A549 (cell line): Measurements from ENCODE around the gene OBSCN. TPM values are rescaled to one million over a fixed set of nuclear protein-coding genes. Genes with fewer than 3 reads are reported as not detected.
A peak's percentile ranks its signal among the peaks of the same experiment; 100 is the strongest.
"Not testable (repeated sequence)": the region's sequence is repeated elsewhere in the genome, so short reads cannot be mapped to it uniquely, and the experiment has no call there.

Source experiments
- ATAC-seq, 2 experiments: fragments of 200-7000 bp in 1 of 2; fragments of >200 bp in 1 of 2; cut with Nextera tagmentation in 1 of 2; cut with Tn5 transposase in 1 of 2; 3 replicates each; pipeline versions ENCODE4 v1.8.0 to v1.9.1; 2018 to 2020; ENCODE audit warnings: mild to moderate bottlenecking in 1 of 2, moderate library complexity in 1 of 2
- CTCF ChIA-PET: fragments of 300-600 bp; sonication (Branson Sonifier 250); formaldehyde crosslinking; extraction: SDS; loops from one replicate; lab custom pipeline; 2021; ENCODE audit warnings: antibody characterized with exemption, inconsistent platforms; lab: Yijun Ruan, JAX
- POLR2A ChIA-PET: fragments of 350-600 bp; formaldehyde crosslinking; extraction: SDS; loops from one replicate; lab custom pipeline; 2021; ENCODE audit warnings: antibody characterized with exemption, inconsistent platforms; lab: Yijun Ruan, JAX
- DNase-seq, 2 experiments: peaks; one replicate each; pipeline versions ENCODE4 v3.0.0 to v3.0.0-alpha.2; 2011 to 2016; ENCODE audit warnings: low read depth in 1 of 2, low spot score in 1 of 2
- FAIRE-seq: peaks from 2 replicates; lab custom pipeline; 2011; peaks lifted over from hg19 to GRCh38; lab: Jason Lieb, UNC
- H3K27ac ChIP-seq, 2 experiments: fragments of >200 bp; sonication (Bioruptor Twin); formaldehyde crosslinking; 3 replicates each; pipeline ENCODE4 v1.5.1; 2016 to 2017
- H3K4me1 ChIP-seq: fragments of >200 bp; sonication (Bioruptor Twin); formaldehyde crosslinking; 3 replicates; pipeline ENCODE4 v1.6.1; 2016
- H3K4me2 ChIP-seq: fragments of >200 bp; sonication (Bioruptor Twin); formaldehyde crosslinking; 3 replicates; pipeline ENCODE4 v1.6.1; 2016
- H3K4me3 ChIP-seq: fragments of >200 bp; sonication (Bioruptor Twin); formaldehyde crosslinking; 3 replicates; pipeline ENCODE4 v1.5.1; 2016
- H3K9me3 ChIP-seq: fragments of >200 bp; sonication (Bioruptor Twin); formaldehyde crosslinking; 3 replicates; pipeline ENCODE4 v1.6.1; 2016
- CBX2 ChIP-seq: fragments of 200-600 bp; sonication (generic); IDR thresholded peaks from 2 replicates; pipeline ENCODE4 v1.6.1; 2016; ENCODE audit warnings: low read depth, mild to moderate bottlenecking, borderline replicate concordance
- GATA3 ChIP-seq: IDR thresholded peaks from 2 replicates; pipeline ENCODE4 v1.6.1; 2012; ENCODE audit warnings: borderline replicate concordance
- HOXA7 ChIP-seq: fragments of 250-450 bp; sonication (Bioruptor Pico); IDR thresholded peaks from 2 replicates; pipeline ENCODE4 v1.5.0; 2020; ENCODE audit warnings: mild to moderate bottlenecking, moderate library complexity
- HOXB13 ChIP-seq: fragments of 250-450 bp; sonication (Bioruptor Pico); IDR thresholded peaks from 2 replicates; pipeline ENCODE4 v1.5.0; 2020; ENCODE audit warnings: low read depth, mild to moderate bottlenecking, moderate library complexity
- JUN ChIP-seq, 2 experiments: fragments of >200 bp; sonication (Bioruptor Twin); formaldehyde crosslinking; IDR thresholded peaks; 2 replicates in 1 of 2; 3 replicates in 1 of 2; pipeline ENCODE4 v1.6.1; 2016 to 2017
- MYC ChIP-seq: IDR thresholded peaks from 2 replicates; pipeline ENCODE4 v1.6.1; 2012; ENCODE audit warnings: mild to moderate bottlenecking, inconsistent platforms, low read length, improper control_type of control experiment, borderline replicate concordance
- POLR2A ChIP-seq: IDR thresholded peaks from 2 replicates; pipeline ENCODE4 v1.6.1; 2012; ENCODE audit warnings: mild to moderate bottlenecking, low read length
- POLR2AphosphoS2 ChIP-seq: conservative IDR thresholded peaks from 2 replicates; pipeline ENCODE4 v1.6.1; 2012; ENCODE audit warnings: low read length, improper control_type of control experiment, inconsistent platforms
- RNF2 ChIP-seq: fragments of 200-600 bp; sonication (generic); IDR thresholded peaks from 2 replicates; pipeline ENCODE4 v1.6.1; 2016; ENCODE audit warnings: low read depth, mild to moderate bottlenecking, antibody characterized with exemption, moderate library complexity, borderline replicate concordance
- SREBF2 ChIP-seq: fragments of 450-650 bp; IDR thresholded peaks from 2 replicates; pipeline ENCODE4 v1.6.1; 2014; ENCODE audit warnings: mild to moderate bottlenecking, moderate library complexity
- ZC3H11A ChIP-seq: fragments of 450-650 bp; IDR thresholded peaks from 2 replicates; pipeline ENCODE4 v1.6.1; 2014; ENCODE audit warnings: antibody characterized with exemption, mild to moderate bottlenecking
- ZSCAN20 ChIP-seq: fragments of 250-450 bp; sonication (Bioruptor Pico); IDR thresholded peaks from 2 replicates; pipeline ENCODE4 v1.8.0; 2022; ENCODE audit warnings: mild to moderate bottlenecking, moderate library complexity
- WGBS: methylation state at CpG from one replicate; pipeline ENCODE4 v1.1.6; 2017; ENCODE audit errors: missing lambda C conversion rate; 5-methylcytosine and 5-hydroxymethylcytosine counted together
- polyA plus RNA-seq, 4 experiments: library from polyadenylated mRNA; depleted of rRNA in 3 of 4; stranded (reverse); fragments of >200 nt; fragmentation: RNase III in 1 of 4; extraction: RNeasy Plus Mini Kit Qiagen cat#74134 plus additional on column Dnase treatment in 1 of 4; gene quantifications; 2 replicates in 3 of 4; 3 replicates in 1 of 4; pipeline ENCODE4 v1.2.3, GENCODE V29; 2011 to 2017
- TF ChIP-seq, protein P1 (sequence below): IDR thresholded peaks from 2 replicates; pipeline ENCODE4 v1.6.1; 2012; ENCODE audit warnings: low read depth, borderline replicate concordance
- TF ChIP-seq, protein P2 (sequence below): fragments of 250-450 bp; sonication (Bioruptor Pico); IDR thresholded peaks from 2 replicates; pipeline ENCODE4 v1.5.0; 2020; ENCODE audit warnings: low read depth, mild to moderate bottlenecking, moderate library complexity

Gene OBSCN
- polyA plus RNA-seq, 2 of the 4 experiments (the other 2 are of a cell fraction): 3.1 to 6.8 TPM

DNA sequence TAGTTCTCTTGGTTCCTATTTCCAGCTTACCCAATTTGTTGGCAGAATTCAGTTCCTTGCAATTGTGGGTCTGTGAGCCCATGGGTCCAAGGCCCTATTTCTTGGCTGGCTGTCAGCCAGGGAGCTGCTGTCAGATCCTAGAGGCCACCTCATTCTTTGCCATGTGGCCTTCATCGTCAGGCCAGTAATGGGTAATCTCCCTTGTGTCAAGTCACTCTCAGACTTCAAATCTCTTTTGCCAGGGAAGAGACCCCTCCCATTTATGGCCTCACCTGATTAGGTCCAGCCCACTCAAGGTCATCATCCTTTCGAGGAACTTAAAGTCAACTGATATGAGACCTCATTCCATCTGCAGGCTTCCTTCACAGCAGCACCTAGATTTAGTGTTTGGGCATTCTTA is 17.9 kb downstream of the OBSCN start (continued):
- TF ChIP-seq HOXA7 (CRISPR knock-in tag): no peak
- TF ChIP-seq, protein P1, sequence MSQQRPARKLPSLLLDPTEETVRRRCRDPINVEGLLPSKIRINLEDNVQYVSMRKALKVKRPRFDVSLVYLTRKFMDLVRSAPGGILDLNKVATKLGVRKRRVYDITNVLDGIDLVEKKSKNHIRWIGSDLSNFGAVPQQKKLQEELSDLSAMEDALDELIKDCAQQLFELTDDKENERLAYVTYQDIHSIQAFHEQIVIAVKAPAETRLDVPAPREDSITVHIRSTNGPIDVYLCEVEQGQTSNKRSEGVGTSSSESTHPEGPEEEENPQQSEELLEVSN: no peak

DNA sequence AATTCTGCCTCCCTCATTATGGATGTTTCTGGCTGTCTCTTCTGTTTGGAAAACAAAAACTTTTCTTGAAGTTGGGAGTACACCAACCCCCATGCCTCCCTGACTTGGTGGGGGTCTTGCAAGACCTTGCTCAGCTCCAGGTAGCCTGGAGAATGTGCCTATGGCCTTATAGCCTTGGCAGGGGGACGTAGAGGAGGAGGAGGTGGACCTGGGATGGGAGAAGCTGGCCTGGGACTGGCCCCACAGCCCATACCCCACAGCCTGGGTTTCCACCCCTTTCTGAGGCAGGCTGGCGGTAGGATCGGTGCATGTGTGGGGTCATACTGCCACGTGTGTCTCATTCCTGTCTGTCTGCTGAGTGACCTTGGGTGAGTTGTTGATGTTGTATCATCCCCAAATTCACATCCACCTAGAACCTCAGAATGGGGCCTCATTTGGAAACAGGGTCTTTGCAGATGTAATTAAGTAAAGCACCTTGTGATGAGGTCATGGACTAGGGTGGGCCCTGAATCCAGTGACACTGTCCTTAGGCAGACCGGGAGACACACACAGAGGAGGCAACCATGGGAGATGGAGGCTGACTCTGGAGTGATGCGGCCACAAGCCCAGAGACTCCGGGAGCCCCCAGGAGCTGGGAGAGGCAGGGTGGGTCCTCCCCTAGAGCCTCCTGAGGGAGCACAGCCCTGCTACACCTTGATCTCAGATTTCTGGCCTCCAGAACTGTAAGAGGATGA is 18.5 kb downstream of the OBSCN start:
- WGBS: 92% methylated on average over 6 of the region's 7 CpGs
- DNase-seq (no peak), FAIRE-seq (no peak), ATAC-seq (no peak)
- H3K4me2 ChIP-seq: no peak overlapping the region
- peaks cover 17% of the 10 kb centered on the region; the same call in 2 of the 3 replicates for H3K4me1 ChIP-seq
- ChIA-PET CTCF (interaction anchor here (1.3 to 2.8 kb wide), 4 partner anchors 10 to 289 kb away, joined by 3 to 7 read pairs (median 4); no protein-coding TSS in a partner anchor), POLR2A (no interaction called here)
- TF ChIP-seq ZC3H11A (no peak), POLR2AphosphoS2 (no peak), GATA3 (no peak)
- no peak overlapping the region for H3K27ac ChIP-seq
- no peak overlapping the region for H3K4me3 ChIP-seq
- peaks cover 12% of the 10 kb centered on the region for H3K9me3 ChIP-seq

DNA sequence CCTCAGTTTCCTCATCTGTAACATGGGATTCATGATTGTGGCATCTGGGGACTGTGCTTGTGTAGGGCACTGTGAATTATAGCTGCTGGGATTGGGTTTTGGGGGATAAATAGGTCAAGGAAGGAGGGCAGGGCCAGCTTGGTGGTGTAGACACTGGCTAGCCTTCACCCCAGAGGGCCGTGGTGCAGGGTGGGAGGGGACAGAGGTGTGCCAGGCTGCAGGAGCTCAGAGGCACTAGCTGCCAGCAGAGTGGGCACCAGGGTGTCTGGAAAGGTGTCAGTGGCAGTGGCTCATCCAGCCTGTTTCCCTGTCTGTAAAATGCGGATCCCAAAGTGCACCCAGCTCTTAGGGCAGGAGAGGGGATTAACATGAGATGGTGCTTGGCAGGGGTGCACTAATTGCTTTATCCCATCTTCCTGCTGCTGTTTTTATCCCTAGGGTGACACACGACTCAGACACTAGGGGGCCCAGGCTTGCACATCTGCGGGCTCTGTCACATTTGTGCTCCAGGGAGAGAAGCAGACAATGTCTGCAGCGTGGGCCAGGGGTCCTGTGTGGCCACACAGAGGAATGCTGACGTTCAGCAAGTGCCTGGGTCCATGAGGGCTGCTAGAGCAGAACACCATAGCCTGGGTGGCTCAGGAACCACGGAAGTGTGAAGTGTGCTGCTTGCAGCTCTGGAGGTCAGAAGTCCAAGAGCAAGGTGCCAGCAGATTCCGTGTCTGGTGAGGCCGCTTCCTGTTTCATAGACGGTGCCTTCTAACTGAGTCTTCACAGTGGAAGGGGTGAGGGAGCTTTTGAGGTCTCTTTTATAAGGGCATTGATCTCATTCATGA is 19.3 kb downstream of the OBSCN start:
- DNase-seq (peak in 1 of 2 experiments; percentile 25), ATAC-seq (peak; percentile 66 to 71; a peak in 5 of 6 replicates)
- CTCF ChIA-PET: interaction anchor here (1.3 to 2.8 kb wide), 4 partner anchors 10 to 288 kb away, joined by 3 to 7 read pairs (median 4); no protein-coding TSS in a partner anchor
- POLR2A ChIA-PET: no interaction called here
- TF ChIP-seq MYC (no peak), ZSCAN20 (CRISPR knock-in tag) (no peak), SREBF2 (no peak), HOXB13 (CRISPR knock-in tag) (no peak), CBX2 (no peak), JUN (IDR thresholded peaks at IDR 0.05) (no peak), POLR2A (no peak), RNF2 (no peak)
- TF ChIP-seq, protein P2, sequence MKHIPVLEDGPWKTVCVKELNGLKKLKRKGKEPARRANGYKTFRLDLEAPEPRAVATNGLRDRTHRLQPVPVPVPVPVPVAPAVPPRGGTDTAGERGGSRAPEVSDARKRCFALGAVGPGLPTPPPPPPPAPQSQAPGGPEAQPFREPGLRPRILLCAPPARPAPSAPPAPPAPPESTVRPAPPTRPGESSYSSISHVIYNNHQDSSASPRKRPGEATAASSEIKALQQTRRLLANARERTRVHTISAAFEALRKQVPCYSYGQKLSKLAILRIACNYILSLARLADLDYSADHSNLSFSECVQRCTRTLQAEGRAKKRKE: no peak
- TF ChIP-seq, all 56 proteins: peak for 0
- Histone ChIP-seq H3K9me3 (peaks cover 12% of the 10 kb centered on the region), H3K4me1 (peaks cover 17% of the 10 kb centered on the region; the same call in 2 of the 3 replicates), H3K4me3 (no peak overlapping the region), H3K4me2 (no peak overlapping the region), H3K27ac (no peak overlapping the region)
- FAIRE-seq: no peak
- 65% methylated on average over 10 of the region's 10 CpGs for WGBS

DNA sequence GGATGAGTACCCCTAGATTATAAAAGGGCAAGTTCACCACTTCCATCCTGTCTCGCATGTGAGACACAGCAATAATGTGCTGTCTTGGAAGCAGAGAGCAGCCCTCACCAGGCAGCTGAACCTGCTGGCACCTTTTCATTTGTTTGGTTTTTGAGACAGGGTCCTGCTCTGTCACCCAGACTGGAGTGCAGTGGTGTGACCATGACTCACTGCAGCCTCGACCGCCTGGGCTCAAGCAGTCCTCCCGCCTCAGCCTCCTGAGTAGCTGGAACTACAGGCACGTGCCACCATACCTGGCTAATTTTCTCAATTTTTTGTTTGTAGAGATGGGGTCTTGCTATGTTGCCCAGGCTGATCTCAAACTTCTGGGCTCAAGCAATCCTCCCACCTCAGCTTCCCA is 20.3 kb downstream of the OBSCN start:
- ATAC-seq, H3K4me2 ChIP-seq, POLR2A ChIA-PET, FAIRE-seq, DNase-seq, H3K4me3 ChIP-seq: not testable (repeated sequence)
- H3K4me1 ChIP-seq: peaks cover 17% of the 10 kb centered on the region; the same call in 2 of the 3 replicates
- H3K27ac ChIP-seq: peak overlapping the region; percentile 7 to 18; a peak in 2 of 6 replicates
- WGBS: 92% methylated on average over 5 of the region's 5 CpGs
- CTCF ChIA-PET: interaction anchor here (1.6 kb wide), 1 partner anchor 14 kb away, joined by 5 read pairs; no protein-coding TSS in a partner anchor
- H3K9me3 ChIP-seq: peaks cover 17% of the 10 kb centered on the region
